ENCODE data around the gene SHQ1. TPM values are rescaled to one million over a fixed set of nuclear protein-coding genes. Genes with fewer than 3 reads are reported as not detected.

SHQ1 gene
- total and polyA plus RNA-seq, 9 of the 15 experiments (the other 6 are each of a cell fraction or from before 2014, with no cell fraction given) = 9.2 to 25.0 (median 14.1) TPM

DNA sequence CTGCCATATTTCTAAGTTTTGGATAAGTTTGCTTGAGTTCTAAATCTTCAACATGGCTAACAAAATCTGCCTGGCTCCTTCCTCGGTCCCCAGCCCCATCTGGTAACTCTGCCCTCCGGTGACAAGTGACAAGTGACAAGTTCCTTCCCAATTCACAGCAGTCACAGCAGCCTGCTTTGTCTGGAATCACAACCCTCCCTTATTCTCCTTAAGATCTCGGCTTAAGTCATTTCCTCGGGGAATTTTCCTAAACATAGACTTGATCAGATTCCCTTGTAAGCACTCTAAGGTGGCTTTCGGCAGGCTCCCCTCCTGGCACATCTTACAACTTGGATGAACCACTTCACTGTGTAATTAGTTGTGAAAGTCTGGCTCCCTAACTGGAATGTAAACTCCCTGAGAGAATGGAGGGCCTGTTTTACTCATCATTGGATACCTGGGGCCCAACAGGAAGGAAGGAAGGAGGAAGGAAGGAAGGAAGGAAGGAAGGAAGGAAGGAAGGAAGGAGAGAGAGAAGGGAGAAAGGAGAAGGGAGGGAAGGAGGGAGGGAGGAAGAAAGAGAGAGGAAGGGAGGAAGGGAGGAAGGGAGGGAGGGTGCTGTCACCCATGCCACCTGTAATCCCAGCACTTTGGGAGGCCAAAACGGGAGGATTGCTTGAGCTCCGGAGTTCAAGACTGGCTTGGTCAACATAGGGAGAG lies 126.4 kb downstream of the SHQ1 start:
- Histone ChIP-seq H3K9me3 (replicated peaks; ENCODE audit: control insufficient read depth, insufficient read depth, low read depth, low read length) (no peaks in the 10 kb centered on the region; the same call in 1 of the 2 replicates), H4K20me1 (replicated peaks; ENCODE audit: control insufficient read depth, insufficient read depth, low read length) (no peaks in the 10 kb centered on the region), H3K4me1 (replicated peaks in 1 of 2; ENCODE audit: control insufficient read depth in 2 of 2, insufficient read depth in 2 of 2, low read length in 2 of 2) (no peaks in the 10 kb centered on the region), H3K9ac (ENCODE audit: insufficient read depth in 1 of 2, low read depth in 2 of 2, low read length in 2 of 2) (no peak overlapping the region), H2AFZ (ENCODE audit: low read depth, low read length) (no peak overlapping the region), H3K79me2 (ENCODE audit: control insufficient read depth, insufficient read depth, low read length) (no peaks in the 10 kb centered on the region), H3K9me1 (ENCODE audit: control insufficient read depth, insufficient read depth, low read length) (no peaks in the 10 kb centered on the region), H3K27ac (ENCODE audit: extremely low read depth, low read depth, low read length) (no peak overlapping the region), H3K27me3 (ENCODE audit: control insufficient read depth in 2 of 2, insufficient read depth in 2 of 2, low read length in 2 of 2) (0 out of 5 replicates have a peak, but pooled peaks cover 0 to 4% of the 10 kb centered on the region in 2 experiments), H3K4me3 (no peak overlapping the region), H3K36me3 (ENCODE audit: control insufficient read depth, insufficient read depth, low read length) (no peaks in the 10 kb centered on the region), H3K4me2 (ENCODE audit: insufficient read depth, low read length) (no peak overlapping the region)
- intact Hi-C loops (cut with micrococcal nuclease) (no loop called here), in situ Hi-C loops (cut with MboI) (no loop called here)
- DNase-seq (ENCODE audit: extremely low read depth in 1 of 4, low spot score in 3 of 4) (no peak), FAIRE-seq (no peak), ATAC-seq (no peak)
- no TSS peak for BruUV-seq (replicated peaks)
- 28% methylated on average over 7 of the region's 7 CpGs for WGBS (ENCODE audit: insufficient coverage, low coverage, missing lambda C conversion rate)
- TF ChIP-seq ZNF717 (CRISPR knock-in tag; IDR thresholded peaks at IDR 0.05) (no peak), SMAD1 (IDR thresholded peaks at IDR 0.05; ENCODE audit: low read depth, low read length, partially characterized antibody) (no peak), HDAC1 (IDR thresholded peaks at IDR 0.05) (no peak), KHSRP (IDR thresholded peaks at IDR 0.05) (no peak), ZNF217 (CRISPR knock-in tag; IDR thresholded peaks at IDR 0.05) (no peak), ETV6 (IDR thresholded peaks at IDR 0.05; ENCODE audit: borderline replicate concordance in 1 of 2, low read depth in 2 of 2, low read length in 1 of 2) (no peak), ETV6 (CRISPR knock-in tag; IDR thresholded peaks at IDR 0.05; ENCODE audit: borderline replicate concordance) (no peak)
- TF ChIP-seq, protein P1, sequence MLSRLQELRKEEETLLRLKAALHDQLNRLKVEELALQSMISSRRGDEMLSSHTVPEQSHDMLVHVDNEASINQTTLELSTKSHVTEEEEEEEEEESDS (CRISPR knock-in tag; IDR thresholded peaks at IDR 0.05) = no peak
- TF ChIP-seq, protein P2, sequence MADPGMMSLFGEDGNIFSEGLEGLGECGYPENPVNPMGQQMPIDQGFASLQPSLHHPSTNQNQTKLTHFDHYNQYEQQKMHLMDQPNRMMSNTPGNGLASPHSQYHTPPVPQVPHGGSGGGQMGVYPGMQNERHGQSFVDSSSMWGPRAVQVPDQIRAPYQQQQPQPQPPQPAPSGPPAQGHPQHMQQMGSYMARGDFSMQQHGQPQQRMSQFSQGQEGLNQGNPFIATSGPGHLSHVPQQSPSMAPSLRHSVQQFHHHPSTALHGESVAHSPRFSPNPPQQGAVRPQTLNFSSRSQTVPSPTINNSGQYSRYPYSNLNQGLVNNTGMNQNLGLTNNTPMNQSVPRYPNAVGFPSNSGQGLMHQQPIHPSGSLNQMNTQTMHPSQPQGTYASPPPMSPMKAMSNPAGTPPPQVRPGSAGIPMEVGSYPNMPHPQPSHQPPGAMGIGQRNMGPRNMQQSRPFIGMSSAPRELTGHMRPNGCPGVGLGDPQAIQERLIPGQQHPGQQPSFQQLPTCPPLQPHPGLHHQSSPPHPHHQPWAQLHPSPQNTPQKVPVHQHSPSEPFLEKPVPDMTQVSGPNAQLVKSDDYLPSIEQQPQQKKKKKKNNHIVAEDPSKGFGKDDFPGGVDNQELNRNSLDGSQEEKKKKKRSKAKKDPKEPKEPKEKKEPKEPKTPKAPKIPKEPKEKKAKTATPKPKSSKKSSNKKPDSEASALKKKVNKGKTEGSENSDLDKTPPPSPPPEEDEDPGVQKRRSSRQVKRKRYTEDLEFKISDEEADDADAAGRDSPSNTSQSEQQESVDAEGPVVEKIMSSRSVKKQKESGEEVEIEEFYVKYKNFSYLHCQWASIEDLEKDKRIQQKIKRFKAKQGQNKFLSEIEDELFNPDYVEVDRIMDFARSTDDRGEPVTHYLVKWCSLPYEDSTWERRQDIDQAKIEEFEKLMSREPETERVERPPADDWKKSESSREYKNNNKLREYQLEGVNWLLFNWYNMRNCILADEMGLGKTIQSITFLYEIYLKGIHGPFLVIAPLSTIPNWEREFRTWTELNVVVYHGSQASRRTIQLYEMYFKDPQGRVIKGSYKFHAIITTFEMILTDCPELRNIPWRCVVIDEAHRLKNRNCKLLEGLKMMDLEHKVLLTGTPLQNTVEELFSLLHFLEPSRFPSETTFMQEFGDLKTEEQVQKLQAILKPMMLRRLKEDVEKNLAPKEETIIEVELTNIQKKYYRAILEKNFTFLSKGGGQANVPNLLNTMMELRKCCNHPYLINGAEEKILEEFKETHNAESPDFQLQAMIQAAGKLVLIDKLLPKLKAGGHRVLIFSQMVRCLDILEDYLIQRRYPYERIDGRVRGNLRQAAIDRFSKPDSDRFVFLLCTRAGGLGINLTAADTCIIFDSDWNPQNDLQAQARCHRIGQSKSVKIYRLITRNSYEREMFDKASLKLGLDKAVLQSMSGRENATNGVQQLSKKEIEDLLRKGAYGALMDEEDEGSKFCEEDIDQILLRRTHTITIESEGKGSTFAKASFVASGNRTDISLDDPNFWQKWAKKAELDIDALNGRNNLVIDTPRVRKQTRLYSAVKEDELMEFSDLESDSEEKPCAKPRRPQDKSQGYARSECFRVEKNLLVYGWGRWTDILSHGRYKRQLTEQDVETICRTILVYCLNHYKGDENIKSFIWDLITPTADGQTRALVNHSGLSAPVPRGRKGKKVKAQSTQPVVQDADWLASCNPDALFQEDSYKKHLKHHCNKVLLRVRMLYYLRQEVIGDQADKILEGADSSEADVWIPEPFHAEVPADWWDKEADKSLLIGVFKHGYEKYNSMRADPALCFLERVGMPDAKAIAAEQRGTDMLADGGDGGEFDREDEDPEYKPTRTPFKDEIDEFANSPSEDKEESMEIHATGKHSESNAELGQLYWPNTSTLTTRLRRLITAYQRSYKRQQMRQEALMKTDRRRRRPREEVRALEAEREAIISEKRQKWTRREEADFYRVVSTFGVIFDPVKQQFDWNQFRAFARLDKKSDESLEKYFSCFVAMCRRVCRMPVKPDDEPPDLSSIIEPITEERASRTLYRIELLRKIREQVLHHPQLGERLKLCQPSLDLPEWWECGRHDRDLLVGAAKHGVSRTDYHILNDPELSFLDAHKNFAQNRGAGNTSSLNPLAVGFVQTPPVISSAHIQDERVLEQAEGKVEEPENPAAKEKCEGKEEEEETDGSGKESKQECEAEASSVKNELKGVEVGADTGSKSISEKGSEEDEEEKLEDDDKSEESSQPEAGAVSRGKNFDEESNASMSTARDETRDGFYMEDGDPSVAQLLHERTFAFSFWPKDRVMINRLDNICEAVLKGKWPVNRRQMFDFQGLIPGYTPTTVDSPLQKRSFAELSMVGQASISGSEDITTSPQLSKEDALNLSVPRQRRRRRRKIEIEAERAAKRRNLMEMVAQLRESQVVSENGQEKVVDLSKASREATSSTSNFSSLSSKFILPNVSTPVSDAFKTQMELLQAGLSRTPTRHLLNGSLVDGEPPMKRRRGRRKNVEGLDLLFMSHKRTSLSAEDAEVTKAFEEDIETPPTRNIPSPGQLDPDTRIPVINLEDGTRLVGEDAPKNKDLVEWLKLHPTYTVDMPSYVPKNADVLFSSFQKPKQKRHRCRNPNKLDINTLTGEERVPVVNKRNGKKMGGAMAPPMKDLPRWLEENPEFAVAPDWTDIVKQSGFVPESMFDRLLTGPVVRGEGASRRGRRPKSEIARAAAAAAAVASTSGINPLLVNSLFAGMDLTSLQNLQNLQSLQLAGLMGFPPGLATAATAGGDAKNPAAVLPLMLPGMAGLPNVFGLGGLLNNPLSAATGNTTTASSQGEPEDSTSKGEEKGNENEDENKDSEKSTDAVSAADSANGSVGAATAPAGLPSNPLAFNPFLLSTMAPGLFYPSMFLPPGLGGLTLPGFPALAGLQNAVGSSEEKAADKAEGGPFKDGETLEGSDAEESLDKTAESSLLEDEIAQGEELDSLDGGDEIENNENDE (IDR thresholded peaks at IDR 0.05; ENCODE audit: low read depth, low read length) = no peak
- TF ChIP-seq, protein P3, sequence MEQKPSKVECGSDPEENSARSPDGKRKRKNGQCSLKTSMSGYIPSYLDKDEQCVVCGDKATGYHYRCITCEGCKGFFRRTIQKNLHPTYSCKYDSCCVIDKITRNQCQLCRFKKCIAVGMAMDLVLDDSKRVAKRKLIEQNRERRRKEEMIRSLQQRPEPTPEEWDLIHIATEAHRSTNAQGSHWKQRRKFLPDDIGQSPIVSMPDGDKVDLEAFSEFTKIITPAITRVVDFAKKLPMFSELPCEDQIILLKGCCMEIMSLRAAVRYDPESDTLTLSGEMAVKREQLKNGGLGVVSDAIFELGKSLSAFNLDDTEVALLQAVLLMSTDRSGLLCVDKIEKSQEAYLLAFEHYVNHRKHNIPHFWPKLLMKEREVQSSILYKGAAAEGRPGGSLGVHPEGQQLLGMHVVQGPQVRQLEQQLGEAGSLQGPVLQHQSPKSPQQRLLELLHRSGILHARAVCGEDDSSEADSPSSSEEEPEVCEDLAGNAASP (IDR thresholded peaks at IDR 0.05) = no peak
- POLR2A ChIA-PET = no interaction called here
- CTCF ChIA-PET (ENCODE audit: low intra/inter-chr PET ratio) = no interaction called here
